ENCODE data around the gene RAPH1. TPM values are rescaled to one million over a fixed set of nuclear protein-coding genes. Genes with fewer than 3 reads are reported as not detected.

The RAPH1 gene
- total RNA-seq, 1 experiment from 2014 or later: 29.7 TPM

GRCh38 chr2:203470371-203470770, 64.7 kb downstream of the RAPH1 start:
- ChIA-PET CTCF (no interaction called here), POLR2A (ENCODE audit: low non-redundant PET) (interaction anchor here (0.7 kb wide), 1 partner anchor 577 kb away, joined by 3 read pairs; no protein-coding TSS in a partner anchor)
- Histone ChIP-seq H3K27me3 (replicated peaks; ENCODE audit: insufficient read depth, low read depth, low read length, poor library complexity) (no peaks in the 10 kb centered on the region), H3K4me3 (ENCODE audit: low read depth, low read length, poor library complexity, severe bottlenecking) (no peak overlapping the region), H3K36me3 (ENCODE audit: insufficient read depth, low read length, poor library complexity, severe bottlenecking) (no peaks in the 10 kb centered on the region), H3K27ac (ENCODE audit: low read depth, low read length, poor library complexity, severe bottlenecking) (no peak overlapping the region), H3K4me1 (ENCODE audit: insufficient read depth, low read length, poor library complexity, severe bottlenecking) (peaks cover 5% of the 10 kb centered on the region), H3K9me3 (ENCODE audit: low read depth, low read length, poor library complexity, severe bottlenecking) (no peaks in the 10 kb centered on the region)
- intact Hi-C loops (cut with micrococcal nuclease; ENCODE audit: unreplicated experiment): no loop called here
- TF ChIP-seq EZH2 (IDR thresholded peaks at IDR 0.05; ENCODE audit: borderline replicate concordance, low read depth, low read length, poor library complexity, severe bottlenecking): no peak
- TF ChIP-seq, protein P1, sequence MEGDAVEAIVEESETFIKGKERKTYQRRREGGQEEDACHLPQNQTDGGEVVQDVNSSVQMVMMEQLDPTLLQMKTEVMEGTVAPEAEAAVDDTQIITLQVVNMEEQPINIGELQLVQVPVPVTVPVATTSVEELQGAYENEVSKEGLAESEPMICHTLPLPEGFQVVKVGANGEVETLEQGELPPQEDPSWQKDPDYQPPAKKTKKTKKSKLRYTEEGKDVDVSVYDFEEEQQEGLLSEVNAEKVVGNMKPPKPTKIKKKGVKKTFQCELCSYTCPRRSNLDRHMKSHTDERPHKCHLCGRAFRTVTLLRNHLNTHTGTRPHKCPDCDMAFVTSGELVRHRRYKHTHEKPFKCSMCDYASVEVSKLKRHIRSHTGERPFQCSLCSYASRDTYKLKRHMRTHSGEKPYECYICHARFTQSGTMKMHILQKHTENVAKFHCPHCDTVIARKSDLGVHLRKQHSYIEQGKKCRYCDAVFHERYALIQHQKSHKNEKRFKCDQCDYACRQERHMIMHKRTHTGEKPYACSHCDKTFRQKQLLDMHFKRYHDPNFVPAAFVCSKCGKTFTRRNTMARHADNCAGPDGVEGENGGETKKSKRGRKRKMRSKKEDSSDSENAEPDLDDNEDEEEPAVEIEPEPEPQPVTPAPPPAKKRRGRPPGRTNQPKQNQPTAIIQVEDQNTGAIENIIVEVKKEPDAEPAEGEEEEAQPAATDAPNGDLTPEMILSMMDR (conservative IDR thresholded peaks at IDR 0.05; ENCODE audit: low read depth, low read length): no peak
- BruUV-seq (replicated peaks): no TSS peak
- peak; percentile 8 for DNase-seq (ENCODE audit: low spot score)

- Histone ChIP-seq H3K36me3 (ENCODE audit: insufficient read depth, low read length, poor library complexity, severe bottlenecking) (no peaks in the 10 kb centered on the region), H3K27me3 (replicated peaks; ENCODE audit: insufficient read depth, low read depth, low read length, poor library complexity) (no peaks in the 10 kb centered on the region), H3K4me3 (ENCODE audit: low read depth, low read length, poor library complexity, severe bottlenecking) (no peak overlapping the region), H3K4me1 (ENCODE audit: insufficient read depth, low read length, poor library complexity, severe bottlenecking) (peaks cover 5% of the 10 kb centered on the region), H3K9me3 (ENCODE audit: low read depth, low read length, poor library complexity, severe bottlenecking) (no peaks in the 10 kb centered on the region), H3K27ac (ENCODE audit: low read depth, low read length, poor library complexity, severe bottlenecking) (no peak overlapping the region)
- ChIA-PET CTCF (no interaction called here), POLR2A (ENCODE audit: low non-redundant PET) (no interaction called here)
- BruUV-seq (replicated peaks): no TSS peak
- intact Hi-C loops (cut with micrococcal nuclease; ENCODE audit: unreplicated experiment): no loop called here
- TF ChIP-seq, protein P1 (conservative IDR thresholded peaks at IDR 0.05; ENCODE audit: low read depth, low read length): no peak
- TF ChIP-seq EZH2 (IDR thresholded peaks at IDR 0.05; ENCODE audit: borderline replicate concordance, low read depth, low read length, poor library complexity, severe bottlenecking): no peak
- DNase-seq (ENCODE audit: low spot score): no peak
Measured at GRCh38 chr2:203469546-203469945, 65.6 kb downstream of the RAPH1 start.

GRCh38 chr2:203463266-203463678, 71.8 kb downstream of the RAPH1 start:
- H3K27me3 ChIP-seq (replicated peaks; ENCODE audit: insufficient read depth, low read depth, low read length, poor library complexity): no peaks in the 10 kb centered on the region
- H3K27ac ChIP-seq (ENCODE audit: low read depth, low read length, poor library complexity, severe bottlenecking): peak overlapping the region; percentile 31
- ChIA-PET CTCF (no interaction called here), POLR2A (ENCODE audit: low non-redundant PET) (no interaction called here)
- H3K9me3 ChIP-seq (ENCODE audit: low read depth, low read length, poor library complexity, severe bottlenecking): no peaks in the 10 kb centered on the region
- TF ChIP-seq EZH2 (IDR thresholded peaks at IDR 0.05; ENCODE audit: borderline replicate concordance, low read depth, low read length, poor library complexity, severe bottlenecking): no peak
- TF ChIP-seq, protein P1 (conservative IDR thresholded peaks at IDR 0.05; ENCODE audit: low read depth, low read length): no peak
- no TSS peak for BruUV-seq (replicated peaks)
- peak; percentile 25 for DNase-seq (ENCODE audit: low spot score)
- intact Hi-C loops (cut with micrococcal nuclease; ENCODE audit: unreplicated experiment): no loop called here
- peaks cover 6% of the 10 kb centered on the region for H3K36me3 ChIP-seq (ENCODE audit: insufficient read depth, low read length, poor library complexity, severe bottlenecking)
- peaks cover 23% of the 10 kb centered on the region for H3K4me1 ChIP-seq (ENCODE audit: insufficient read depth, low read length, poor library complexity, severe bottlenecking)
- no peak overlapping the region for H3K4me3 ChIP-seq (ENCODE audit: low read depth, low read length, poor library complexity, severe bottlenecking)
